Measurements from ENCODE around the gene MORF4L1.
"Not testable (repeated sequence)": the region's sequence is repeated elsewhere in the genome, so short reads cannot be mapped to it uniquely, and the experiment has no call there.

Gene MORF4L1

GRCh38 chr15:78923480-78924360 lies 51.0 kb downstream of the MORF4L1 start:
- DNase-seq (ENCODE audit: low read depth): no peak
- H3K4me3 ChIP-seq (ENCODE audit: low read depth, low read length): no peak overlapping the region
- TF ChIP-seq, protein P1, sequence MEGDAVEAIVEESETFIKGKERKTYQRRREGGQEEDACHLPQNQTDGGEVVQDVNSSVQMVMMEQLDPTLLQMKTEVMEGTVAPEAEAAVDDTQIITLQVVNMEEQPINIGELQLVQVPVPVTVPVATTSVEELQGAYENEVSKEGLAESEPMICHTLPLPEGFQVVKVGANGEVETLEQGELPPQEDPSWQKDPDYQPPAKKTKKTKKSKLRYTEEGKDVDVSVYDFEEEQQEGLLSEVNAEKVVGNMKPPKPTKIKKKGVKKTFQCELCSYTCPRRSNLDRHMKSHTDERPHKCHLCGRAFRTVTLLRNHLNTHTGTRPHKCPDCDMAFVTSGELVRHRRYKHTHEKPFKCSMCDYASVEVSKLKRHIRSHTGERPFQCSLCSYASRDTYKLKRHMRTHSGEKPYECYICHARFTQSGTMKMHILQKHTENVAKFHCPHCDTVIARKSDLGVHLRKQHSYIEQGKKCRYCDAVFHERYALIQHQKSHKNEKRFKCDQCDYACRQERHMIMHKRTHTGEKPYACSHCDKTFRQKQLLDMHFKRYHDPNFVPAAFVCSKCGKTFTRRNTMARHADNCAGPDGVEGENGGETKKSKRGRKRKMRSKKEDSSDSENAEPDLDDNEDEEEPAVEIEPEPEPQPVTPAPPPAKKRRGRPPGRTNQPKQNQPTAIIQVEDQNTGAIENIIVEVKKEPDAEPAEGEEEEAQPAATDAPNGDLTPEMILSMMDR (IDR thresholded peaks at IDR 0.05; ENCODE audit: control insufficient read depth, extremely low read depth, insufficient read depth): no peak

DNA sequence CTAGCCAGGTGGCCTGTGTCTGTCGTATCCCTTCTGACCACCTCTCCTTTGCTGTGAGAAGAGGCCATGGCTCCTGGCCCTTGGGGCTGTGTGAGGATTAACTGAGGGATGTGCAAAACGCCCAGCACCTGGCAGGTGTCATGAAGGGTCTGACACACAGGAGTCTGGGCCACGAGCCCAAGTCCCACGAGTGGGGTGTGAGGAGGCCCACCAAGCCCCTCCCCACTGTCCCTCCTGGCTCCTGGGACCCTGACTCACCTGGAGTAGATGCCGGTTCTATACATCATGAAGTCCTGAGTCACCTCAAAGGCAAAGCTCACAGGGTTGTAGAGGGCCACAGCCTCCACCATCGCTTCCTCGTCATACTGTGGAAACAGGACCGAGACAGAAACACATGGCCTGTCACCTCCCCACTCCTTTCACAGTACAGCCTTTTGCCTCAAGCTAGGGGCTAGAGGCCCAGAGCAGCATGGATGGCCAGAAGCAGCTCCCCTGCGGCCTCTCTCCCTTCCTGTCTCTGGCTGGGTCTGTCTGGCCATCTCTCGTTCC lies 52.5 kb downstream of the MORF4L1 start:
- no peak overlapping the region for H3K4me3 ChIP-seq (ENCODE audit: low read depth, low read length)
- TF ChIP-seq, protein P1 (IDR thresholded peaks at IDR 0.05; ENCODE audit: control insufficient read depth, extremely low read depth, insufficient read depth): no peak
- DNase-seq (ENCODE audit: low read depth): no peak

DNA sequence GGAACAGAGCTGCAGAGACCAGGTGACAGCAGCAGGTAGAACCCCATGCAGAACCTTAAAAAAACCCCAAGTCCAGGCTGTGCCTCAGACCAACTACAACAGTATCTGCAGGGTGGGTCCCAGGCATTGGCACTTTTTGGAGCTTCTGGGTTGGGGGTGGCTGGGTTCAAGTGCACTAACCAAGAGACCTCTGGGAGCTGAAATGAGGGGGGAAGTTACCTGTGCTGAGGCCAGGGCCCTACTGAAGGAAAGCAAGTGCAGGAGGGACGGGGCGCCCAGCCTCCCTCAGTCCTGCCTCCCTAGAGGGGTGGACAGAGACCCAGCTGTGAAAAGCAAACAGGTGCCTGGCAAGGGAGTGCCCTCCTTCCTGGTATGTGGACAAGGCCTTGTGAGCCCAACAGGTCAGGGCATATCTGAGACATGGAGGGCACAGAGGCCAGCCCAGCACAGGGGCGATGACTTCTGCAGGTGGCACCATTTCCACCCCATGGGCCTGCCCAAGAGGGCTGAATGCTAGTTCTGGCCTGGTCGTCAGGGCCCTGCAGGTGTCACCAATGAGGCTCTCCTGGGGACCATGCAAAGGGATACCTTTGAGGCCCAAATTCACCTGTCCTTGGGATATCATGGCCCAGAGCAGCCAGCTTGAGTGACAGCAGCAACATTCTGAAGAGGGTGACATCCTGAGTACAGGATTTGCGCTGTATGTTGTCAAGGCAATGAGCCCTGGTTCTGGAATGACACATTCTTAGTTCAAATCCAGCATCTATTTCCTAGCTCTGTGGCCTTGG lies 53.5 kb downstream of the MORF4L1 start:
- no peak overlapping the region for H3K4me3 ChIP-seq (ENCODE audit: low read depth, low read length)
- DNase-seq (ENCODE audit: low read depth): no peak
- TF ChIP-seq, protein P1 (IDR thresholded peaks at IDR 0.05; ENCODE audit: control insufficient read depth, extremely low read depth, insufficient read depth): no peak

DNA sequence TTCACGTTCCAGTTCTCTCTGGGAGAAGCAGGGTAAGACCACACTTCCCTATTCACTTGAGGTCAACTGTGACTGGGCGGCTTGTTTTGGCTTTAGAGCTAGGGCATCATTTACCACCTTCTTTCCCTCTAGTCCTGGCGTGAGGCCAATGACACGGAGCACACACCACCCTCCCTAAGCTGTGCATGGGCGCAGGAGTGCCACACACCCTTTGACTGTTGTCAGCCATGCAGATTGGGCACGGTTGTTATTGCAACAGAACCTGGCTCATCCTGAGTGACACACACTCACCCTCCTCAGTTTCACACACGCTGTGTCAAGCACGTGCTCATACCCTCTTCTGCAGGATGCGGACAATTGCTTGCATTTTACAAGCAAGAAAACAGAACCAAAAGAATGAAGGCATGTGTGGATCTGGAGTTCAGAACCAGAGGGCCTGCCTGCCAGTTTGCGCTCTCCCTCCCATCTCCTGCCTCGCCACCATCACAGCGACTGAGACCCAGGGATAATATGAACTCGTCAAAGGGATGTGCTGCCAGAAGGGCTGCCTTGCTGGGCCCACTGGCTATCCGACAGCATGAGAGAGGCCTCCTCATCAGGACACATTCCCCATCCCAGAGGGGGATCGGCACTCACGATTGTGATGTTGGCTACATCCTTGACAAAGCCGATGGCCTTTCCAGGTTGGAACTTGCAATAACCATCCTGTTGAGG lies 54.5 kb downstream of the MORF4L1 start:
- TF ChIP-seq, protein P1 (IDR thresholded peaks at IDR 0.05; ENCODE audit: control insufficient read depth, extremely low read depth, insufficient read depth): no peak
- H3K4me3 ChIP-seq (ENCODE audit: low read depth, low read length): no peak overlapping the region
- DNase-seq (ENCODE audit: low read depth): no peak

DNA sequence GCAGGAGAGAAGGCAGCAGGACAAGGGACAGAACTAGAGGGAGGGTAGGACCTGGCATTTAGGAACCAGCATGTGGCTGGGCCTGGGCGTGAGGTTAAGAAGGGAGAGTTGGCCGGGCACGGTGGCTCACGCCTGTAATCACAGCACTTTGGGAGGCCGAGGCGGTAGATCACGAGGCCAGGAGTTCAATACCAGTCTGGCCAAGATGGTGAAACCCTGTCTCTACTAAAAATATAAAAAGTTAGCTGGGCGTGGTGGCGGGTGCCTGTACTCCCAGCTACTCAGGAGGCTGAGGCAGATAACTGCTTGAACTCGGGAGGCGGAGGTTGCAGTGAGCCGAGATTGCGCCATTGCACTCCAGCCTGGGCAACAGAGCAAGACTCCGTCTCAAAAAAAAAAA lies 55.5 kb downstream of the MORF4L1 start:
- not testable (repeated sequence) for DNase-seq (ENCODE audit: low read depth); H3K4me3 ChIP-seq (ENCODE audit: low read depth, low read length)

GRCh38 chr15:78928616-78929093 lies 56.0 kb downstream of the MORF4L1 start:
- no peak for DNase-seq (ENCODE audit: low read depth)
- no peak overlapping the region for H3K4me3 ChIP-seq (ENCODE audit: low read depth, low read length)
- TF ChIP-seq, protein P1 (IDR thresholded peaks at IDR 0.05; ENCODE audit: control insufficient read depth, extremely low read depth, insufficient read depth): no peak
